Uterus (tissue), 4 donors: ENCODE data around the gene PID1. TPM values are rescaled to one million over a fixed set of nuclear protein-coding genes. Genes with fewer than 3 reads are reported as not detected.
A peak's percentile ranks its signal among the peaks of the same experiment; 100 is the strongest.

Experiments
- DNase-seq, 2 donors: peaks; one replicate each; pipeline ENCODE4 v3.0.0-alpha.2; 2019 to 2020
- H3K27ac ChIP-seq, 2 donors: fragments of 200-600 bp; sonication (generic); 1 replicate in 1 of 2; 2 replicates in 1 of 2; pipeline ENCODE4 v1.5.1; 2016 to 2018
- H3K27me3 ChIP-seq, 2 donors: fragments of 200-600 bp; sonication (generic); one replicate each; pipeline ENCODE4 v1.5.1; 2018 to 2019; ENCODE audit warnings: control low read depth in 1 of 2
- H3K36me3 ChIP-seq, 2 donors: fragments of 200-600 bp; sonication (generic); one replicate each; pipeline ENCODE4 v1.5.1; 2019; ENCODE audit warnings: control low read depth in 1 of 2
- H3K4me1 ChIP-seq, 2 donors: fragments of 200-600 bp; sonication (generic); one replicate each; pipeline ENCODE4 v1.5.1; 2018 to 2019; ENCODE audit warnings: control low read depth in 1 of 2
- H3K4me3 ChIP-seq, 2 donors: fragments of 200-600 bp; sonication (generic); 1 replicate in 1 of 2; 2 replicates in 1 of 2; pipeline ENCODE4 v1.5.1; 2018 to 2019; ENCODE audit warnings: mild to moderate bottlenecking in 1 of 2
- H3K9me3 ChIP-seq, 2 donors: fragments of 200-600 bp; sonication (generic); one replicate each; pipeline ENCODE4 v1.5.1; 2019; ENCODE audit warnings: control low read depth in 1 of 2
- POLR2A ChIP-seq, 2 donors: fragments of 450-650 bp; IDR thresholded peaks; one replicate each; pipeline ENCODE4 v1.6.1; 2016; ENCODE audit warnings: antibody characterized with exemption in 2 of 2, mild to moderate bottlenecking in 1 of 2, moderate library complexity in 1 of 2
- intact Hi-C: fragments of 100-400 bp; cut with DNase I; formaldehyde crosslinking; loops from one replicate; pipeline ENCODE4 v1.15.1; 2023; ENCODE audit warnings: low total_unique reads
- total RNA-seq, 4 donors: library from RNA; depleted of rRNA in 3 of 4; stranded (reverse); fragments of >200 nt in 3 of 4; gene quantifications; one replicate each; pipeline versions ENCODE4 v1.1.0 to v1.2.4, GENCODE V29; 2014 to 2023
- TF ChIP-seq, protein P1 (sequence below), 4 experiments: fragments of 200-600 bp in 2 of 4; fragments of 450-650 bp in 2 of 4; sonication (generic) in 2 of 4; IDR thresholded peaks; one replicate each; pipeline ENCODE4 v1.5.1; 2016 to 2019; ENCODE audit warnings: antibody characterized with exemption in 4 of 4, mild to moderate bottlenecking in 2 of 4, moderate library complexity in 1 of 4
- donor health status: DM: yes; HTN: yes; CAD: no.

The PID1 gene
- total RNA-seq, 4 donors from 2014 or later = 26.4 to 48.5 (median 37.1) TPM

DNA sequence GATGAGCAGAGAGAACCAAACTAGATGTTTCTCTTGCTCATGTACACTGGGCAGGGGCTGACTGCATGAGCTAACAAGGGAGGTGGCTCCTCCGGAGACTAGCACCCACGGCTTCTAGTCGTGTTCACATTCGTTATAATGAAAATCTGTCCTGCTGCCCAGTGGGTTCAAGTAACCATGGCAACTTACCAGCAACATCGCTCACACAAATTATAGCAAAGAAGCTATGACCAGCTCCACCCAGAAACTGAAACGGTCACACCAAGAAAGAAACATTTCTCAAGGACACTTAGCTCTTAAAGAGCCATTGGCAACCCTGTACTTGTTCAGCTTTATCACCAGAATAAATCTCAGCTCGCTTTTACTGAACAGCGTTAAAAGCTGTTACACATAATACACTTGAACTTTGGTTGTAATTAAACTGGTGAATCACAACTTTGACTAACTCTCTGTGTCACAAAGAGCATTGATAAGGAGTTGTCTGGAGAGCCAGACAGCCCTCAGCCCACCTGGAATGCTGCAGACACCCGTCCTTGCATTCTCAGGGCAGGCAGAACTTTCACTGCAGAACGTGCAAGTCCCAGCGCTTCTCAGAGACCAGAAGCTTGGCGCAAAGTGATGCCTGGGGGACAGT lies 141.2 kb downstream of the PID1 start:
- Histone ChIP-seq H3K36me3 (no peaks in the 10 kb centered on the region), H3K27me3 (no peaks in the 10 kb centered on the region), H3K4me1 (no peaks in the 10 kb centered on the region), H3K4me3 (no peak overlapping the region), H3K27ac (no peak overlapping the region), H3K9me3 (no peaks in the 10 kb centered on the region)
- no peak for DNase-seq
- TF ChIP-seq, protein P1, sequence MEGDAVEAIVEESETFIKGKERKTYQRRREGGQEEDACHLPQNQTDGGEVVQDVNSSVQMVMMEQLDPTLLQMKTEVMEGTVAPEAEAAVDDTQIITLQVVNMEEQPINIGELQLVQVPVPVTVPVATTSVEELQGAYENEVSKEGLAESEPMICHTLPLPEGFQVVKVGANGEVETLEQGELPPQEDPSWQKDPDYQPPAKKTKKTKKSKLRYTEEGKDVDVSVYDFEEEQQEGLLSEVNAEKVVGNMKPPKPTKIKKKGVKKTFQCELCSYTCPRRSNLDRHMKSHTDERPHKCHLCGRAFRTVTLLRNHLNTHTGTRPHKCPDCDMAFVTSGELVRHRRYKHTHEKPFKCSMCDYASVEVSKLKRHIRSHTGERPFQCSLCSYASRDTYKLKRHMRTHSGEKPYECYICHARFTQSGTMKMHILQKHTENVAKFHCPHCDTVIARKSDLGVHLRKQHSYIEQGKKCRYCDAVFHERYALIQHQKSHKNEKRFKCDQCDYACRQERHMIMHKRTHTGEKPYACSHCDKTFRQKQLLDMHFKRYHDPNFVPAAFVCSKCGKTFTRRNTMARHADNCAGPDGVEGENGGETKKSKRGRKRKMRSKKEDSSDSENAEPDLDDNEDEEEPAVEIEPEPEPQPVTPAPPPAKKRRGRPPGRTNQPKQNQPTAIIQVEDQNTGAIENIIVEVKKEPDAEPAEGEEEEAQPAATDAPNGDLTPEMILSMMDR (IDR thresholded peaks at IDR 0.05) = no peak
- TF ChIP-seq POLR2A (IDR thresholded peaks at IDR 0.05) = no peak
- intact Hi-C loops = no loop called here

DNA sequence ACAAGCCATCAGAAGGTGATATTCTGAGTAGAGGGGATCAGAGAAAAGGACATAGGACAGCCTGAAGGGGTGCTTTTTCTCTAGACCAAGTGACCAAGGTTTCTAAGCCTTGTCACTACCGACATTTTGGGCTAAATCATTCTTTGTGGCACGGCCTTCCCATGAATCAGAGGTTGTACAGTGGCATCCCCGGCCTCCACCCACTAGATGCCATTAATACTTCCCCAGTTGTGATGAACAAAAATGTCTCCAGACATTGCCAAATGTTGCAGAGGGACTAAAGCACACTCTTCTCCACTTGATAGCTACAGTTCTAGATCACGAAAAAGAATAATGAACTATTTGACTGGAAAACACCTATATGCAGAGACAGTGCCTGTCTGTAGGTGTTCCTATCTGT lies 143.6 kb downstream of the PID1 start:
- Histone ChIP-seq H3K4me1 (no peaks in the 10 kb centered on the region), H3K36me3 (no peaks in the 10 kb centered on the region), H3K9me3 (no peaks in the 10 kb centered on the region), H3K4me3 (no peak overlapping the region), H3K27me3 (no peaks in the 10 kb centered on the region), H3K27ac (no peak overlapping the region)
- no peak for DNase-seq
- no peak for TF ChIP-seq POLR2A (IDR thresholded peaks at IDR 0.05)
- TF ChIP-seq, protein P1 (IDR thresholded peaks at IDR 0.05) = no peak
- intact Hi-C loops = no loop called here

DNA sequence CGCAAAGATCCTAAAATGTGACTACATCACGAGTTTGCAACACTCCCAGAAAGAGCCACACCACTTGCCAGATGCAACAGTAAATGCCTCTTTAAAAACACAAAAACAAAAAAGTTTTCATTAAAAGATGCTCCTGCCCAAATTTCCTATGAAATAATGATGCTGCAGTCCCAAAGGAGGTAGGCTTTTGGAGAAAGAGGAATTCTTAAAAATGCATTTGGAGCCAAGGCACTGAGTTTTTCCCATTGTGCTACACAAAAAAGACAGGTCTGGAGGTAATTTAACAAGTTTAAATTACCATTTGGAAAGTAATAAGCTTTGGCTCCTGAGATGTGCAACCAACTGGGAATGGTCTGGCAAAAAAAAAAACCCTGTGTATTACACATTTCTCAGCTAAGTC lies 145.0 kb downstream of the PID1 start:
- H3K36me3 ChIP-seq = no peaks in the 10 kb centered on the region
- H3K27ac ChIP-seq = no peak overlapping the region
- DNase-seq = no peak
- H3K9me3 ChIP-seq = no peaks in the 10 kb centered on the region
- H3K27me3 ChIP-seq = no peaks in the 10 kb centered on the region
- TF ChIP-seq, protein P1 (IDR thresholded peaks at IDR 0.05) = no peak
- TF ChIP-seq POLR2A (IDR thresholded peaks at IDR 0.05) = no peak
- no peaks in the 10 kb centered on the region for H3K4me1 ChIP-seq
- no peak overlapping the region for H3K4me3 ChIP-seq
- intact Hi-C loops = no loop called here

DNA sequence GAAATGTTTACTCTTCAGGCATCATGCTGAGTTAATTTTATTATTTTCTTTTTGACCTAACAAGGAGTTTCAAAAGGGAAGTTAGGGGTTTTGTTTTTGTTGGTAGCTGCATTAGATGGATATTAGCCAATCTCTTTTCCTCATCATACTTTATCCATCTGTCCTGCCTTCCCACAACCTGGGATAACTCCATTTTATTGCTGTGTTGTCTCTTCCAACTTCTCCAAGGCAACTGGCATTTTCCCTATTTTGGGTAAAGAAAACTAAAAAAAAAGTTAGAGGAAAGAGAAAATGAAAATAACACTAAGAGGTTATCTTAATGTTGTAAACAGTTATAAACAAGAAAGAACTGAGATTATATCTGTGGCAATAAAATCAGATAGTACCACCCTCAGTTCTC lies 147.0 kb downstream of the PID1 start:
- intact Hi-C loops = no loop called here
- TF ChIP-seq, protein P1 (IDR thresholded peaks at IDR 0.05) = no peak
- no peak for TF ChIP-seq POLR2A (IDR thresholded peaks at IDR 0.05)
- Histone ChIP-seq H3K27me3 (no peaks in the 10 kb centered on the region), H3K4me3 (no peak overlapping the region), H3K36me3 (no peaks in the 10 kb centered on the region), H3K9me3 (no peaks in the 10 kb centered on the region), H3K4me1 (no peaks in the 10 kb centered on the region), H3K27ac (peak overlapping the region in 1 of 2 donors; percentile 6)
- no peak for DNase-seq

DNA sequence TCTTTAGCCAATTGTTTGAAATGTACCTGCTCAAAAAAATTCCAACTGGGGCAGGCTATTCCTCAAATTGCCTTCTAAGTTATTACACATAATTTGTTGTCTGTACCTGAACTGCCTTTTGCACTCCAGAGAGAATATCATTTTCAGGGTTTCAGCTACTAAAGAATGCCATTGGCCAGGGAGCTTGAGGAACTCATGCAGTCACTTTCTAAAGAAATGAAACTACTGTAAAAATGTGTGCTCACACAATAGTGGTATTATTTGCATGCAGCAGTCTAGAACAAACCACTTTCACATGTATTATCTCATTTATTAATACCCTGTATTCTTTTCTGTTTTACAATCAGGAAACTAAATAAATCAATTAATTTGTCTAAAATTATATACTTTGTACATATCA lies 152.2 kb downstream of the PID1 start:
- Histone ChIP-seq H3K36me3 (no peaks in the 10 kb centered on the region), H3K4me1 (no peaks in the 10 kb centered on the region), H3K9me3 (no peaks in the 10 kb centered on the region), H3K4me3 (no peak overlapping the region), H3K27me3 (no peaks in the 10 kb centered on the region), H3K27ac (no peak overlapping the region)
- intact Hi-C loops = no loop called here
- TF ChIP-seq POLR2A (IDR thresholded peaks at IDR 0.05) = no peak
- TF ChIP-seq, protein P1 (IDR thresholded peaks at IDR 0.05) = no peak
- no peak for DNase-seq
